GM12872 (cell line): ENCODE data around the gene EXOSC7.

Source experiments
- TF ChIP-seq, protein P1 (sequence below): IDR thresholded peaks from 3 replicates; pipeline ENCODE4 v1.5.1; 2011; ENCODE audit warnings: low read depth, mild to moderate bottlenecking, low read length, moderate library complexity; ENCODE audit not compliant: insufficient read depth

EXOSC7 gene

DNA sequence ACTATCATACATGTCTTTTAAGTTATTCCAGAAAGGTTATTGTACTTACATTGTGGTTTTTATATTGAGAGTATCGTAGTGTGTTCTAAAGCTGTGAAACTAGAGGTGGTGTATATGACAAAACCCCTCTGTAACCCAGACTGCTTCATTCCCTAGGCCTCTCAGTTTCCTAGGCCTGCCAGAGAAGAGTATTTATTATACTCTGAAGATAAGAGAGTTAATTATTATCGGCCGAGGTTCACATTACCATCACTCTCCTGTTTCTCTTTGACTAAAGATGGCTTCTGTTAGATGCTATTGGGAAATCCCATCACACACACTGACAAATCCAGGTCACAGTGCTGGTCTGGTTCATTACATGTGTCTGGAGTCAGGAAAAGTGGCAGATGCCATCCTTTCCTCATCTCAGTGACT, 20.5 kb downstream of the EXOSC7 start:
- TF ChIP-seq, protein P1, sequence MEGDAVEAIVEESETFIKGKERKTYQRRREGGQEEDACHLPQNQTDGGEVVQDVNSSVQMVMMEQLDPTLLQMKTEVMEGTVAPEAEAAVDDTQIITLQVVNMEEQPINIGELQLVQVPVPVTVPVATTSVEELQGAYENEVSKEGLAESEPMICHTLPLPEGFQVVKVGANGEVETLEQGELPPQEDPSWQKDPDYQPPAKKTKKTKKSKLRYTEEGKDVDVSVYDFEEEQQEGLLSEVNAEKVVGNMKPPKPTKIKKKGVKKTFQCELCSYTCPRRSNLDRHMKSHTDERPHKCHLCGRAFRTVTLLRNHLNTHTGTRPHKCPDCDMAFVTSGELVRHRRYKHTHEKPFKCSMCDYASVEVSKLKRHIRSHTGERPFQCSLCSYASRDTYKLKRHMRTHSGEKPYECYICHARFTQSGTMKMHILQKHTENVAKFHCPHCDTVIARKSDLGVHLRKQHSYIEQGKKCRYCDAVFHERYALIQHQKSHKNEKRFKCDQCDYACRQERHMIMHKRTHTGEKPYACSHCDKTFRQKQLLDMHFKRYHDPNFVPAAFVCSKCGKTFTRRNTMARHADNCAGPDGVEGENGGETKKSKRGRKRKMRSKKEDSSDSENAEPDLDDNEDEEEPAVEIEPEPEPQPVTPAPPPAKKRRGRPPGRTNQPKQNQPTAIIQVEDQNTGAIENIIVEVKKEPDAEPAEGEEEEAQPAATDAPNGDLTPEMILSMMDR: no peak

DNA sequence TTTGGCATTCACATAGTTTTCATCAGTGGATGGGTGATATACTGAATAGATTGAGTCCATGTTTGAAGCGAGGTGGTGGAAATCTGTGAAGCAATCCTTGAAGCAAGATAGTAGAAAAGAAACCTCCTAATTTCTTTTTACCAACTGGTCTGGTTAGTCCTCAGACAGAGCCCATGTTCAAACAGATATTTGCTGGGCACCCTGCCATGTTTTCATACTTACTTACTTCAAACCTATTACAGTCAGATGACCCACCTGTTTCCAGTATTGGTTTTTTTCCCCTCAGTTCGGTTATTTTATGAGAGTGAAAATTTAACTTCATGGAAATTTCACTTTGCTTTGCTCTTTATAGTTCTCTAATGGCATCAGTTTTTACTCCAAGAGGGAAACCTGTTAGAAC, 23.7 kb downstream of the EXOSC7 start:
- TF ChIP-seq, protein P1: no peak

DNA sequence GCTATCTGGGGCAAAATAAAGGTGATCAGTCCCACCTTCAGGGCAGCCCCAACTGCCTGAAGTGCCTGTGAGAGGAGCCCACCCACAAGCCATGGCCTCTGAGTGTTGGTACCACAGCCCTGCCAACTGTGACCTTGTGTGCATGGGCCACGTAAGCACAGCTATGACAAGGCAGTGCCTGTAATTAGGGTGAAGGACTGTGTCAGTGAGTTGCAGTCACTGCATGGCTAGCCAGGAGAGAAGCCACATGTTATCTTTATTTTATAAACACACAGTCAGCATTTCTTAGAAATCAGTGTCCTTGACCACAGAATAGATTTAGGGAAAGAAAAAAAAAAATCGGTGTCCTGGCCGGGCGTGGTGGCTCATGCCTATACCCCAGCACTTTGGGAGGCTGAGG, 24.8 kb downstream of the EXOSC7 start:
- TF ChIP-seq, protein P1: no peak

DNA sequence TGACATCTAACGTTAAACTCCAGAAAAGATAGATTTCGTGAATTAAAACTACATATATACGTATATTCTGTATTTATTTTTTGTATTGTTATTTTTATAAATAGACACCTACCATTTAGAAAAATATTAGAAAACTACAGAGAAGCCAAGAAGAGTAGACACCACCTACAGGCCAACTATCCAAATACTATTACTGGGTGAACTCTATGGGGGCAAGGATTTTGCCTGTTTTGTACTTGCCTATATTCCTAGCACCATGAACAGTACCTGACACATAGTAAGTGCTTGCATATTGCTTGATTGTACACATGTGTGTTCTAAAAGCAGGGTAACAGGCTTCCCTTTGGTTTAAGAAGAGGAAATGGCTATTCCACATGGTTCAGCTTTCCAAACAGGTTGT, 25.7 kb downstream of the EXOSC7 start:
- TF ChIP-seq, protein P1: no peak

DNA sequence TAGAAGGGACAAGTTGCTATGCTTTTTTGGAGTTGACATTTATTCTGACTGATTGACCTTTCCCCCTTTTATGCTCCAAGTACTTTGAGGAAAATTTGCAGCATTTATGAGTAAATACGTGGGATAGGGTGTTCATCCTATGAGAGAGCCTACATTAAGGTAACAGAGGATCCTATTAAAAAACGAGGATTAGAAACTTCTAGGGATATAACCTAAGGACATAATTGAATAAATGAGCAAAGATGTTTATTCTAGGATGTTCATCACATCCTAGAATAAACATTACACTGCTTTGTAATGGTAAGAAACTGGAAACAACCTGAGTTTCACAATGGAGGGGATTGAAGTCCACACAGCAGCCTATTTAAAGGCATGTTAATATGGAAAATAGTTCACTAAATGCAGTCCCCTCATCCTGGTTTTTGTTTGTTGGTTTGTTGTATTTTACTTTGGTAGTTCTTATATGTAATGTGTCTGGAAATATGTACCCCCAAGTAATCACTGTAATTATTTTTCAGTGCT, 26.2 kb downstream of the EXOSC7 start:
- TF ChIP-seq, protein P1: no peak

DNA sequence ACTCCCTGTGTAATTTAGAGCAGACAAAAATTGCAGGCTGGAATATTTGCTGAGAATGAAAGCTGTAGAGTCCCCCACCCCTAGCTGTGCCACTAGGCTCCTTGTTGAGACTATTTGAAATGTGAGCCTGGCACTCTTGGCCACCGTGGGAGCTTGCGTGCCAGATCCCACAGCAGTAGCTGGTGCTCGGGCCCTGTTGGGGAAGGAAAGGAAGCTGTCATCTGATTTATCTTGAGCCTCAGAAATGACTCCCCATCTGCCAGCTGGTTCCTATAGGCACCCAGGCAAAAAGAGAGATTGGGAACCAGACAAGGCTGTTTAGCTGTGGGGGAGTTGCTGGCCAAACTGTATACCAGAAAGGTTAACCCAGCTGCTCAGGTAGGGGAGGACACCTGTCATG, 26.7 kb downstream of the EXOSC7 start:
- TF ChIP-seq, protein P1: no peak

DNA sequence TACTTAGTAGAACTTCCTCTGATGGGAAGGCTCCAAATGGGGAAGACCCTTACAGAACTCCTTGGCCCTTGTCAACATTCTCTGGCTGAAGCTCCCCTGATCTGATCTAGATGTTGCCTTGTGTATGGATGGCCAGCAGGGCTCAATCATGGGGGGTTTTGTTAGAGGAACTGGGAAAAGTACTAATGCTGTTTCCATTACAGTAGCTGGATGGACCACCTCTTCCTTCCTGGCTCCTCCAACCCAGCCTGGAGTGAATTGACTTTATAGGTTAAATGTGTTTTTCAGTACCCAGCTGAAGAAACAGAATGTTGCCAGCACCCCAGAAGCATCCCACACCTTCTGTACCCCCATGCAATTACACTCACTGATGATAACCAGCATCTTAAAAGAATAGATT, 27.4 kb downstream of the EXOSC7 start:
- TF ChIP-seq, protein P1: no peak

DNA sequence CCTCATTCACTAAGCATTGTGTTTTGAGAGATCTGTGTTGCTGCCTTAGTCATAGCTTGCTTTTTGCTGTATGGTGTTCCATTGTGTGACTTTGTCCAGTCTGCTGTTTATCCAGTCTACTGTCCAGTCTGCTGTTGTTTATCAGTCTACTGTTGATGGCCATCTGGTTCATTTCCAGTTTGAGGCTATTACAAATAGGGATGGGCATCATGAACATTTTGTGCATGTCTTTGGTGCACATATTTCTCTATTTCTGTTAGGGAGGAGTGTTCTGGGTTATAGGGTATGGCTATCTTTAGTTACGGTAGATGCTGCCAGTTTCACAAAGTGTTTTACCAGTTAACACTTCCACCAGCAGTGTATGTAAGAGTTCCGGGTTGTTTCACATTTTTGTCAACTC, 27.8 kb downstream of the EXOSC7 start:
- TF ChIP-seq, protein P1: no peak
